Embryonic facial prominence (tissue), 1 donor: ENCODE results near the gene CSRNP2.
A peak's percentile ranks its signal among the peaks of the same experiment; 100 is the strongest.
"Not testable (repeated sequence)": the region's sequence is repeated elsewhere in the genome, so short reads cannot be mapped to it uniquely, and the experiment has no call there.

Experiments used
- DNase-seq: peaks from one replicate; pipeline ENCODE4 v3.0.0-alpha.2; 2016; ENCODE audit errors: extremely low spot score

The CSRNP2 gene

GRCh38 chr12:51027342-51027835 lies 56.0 kb downstream of the CSRNP2 start:
- DNase-seq, result no peak

GRCh38 chr12:51025836-51026638 lies 57.4 kb downstream of the CSRNP2 start, which contains the start of gene SLC11A2:
Gene SLC11A2 (minus strand): TSS chr12:51026384. CDS start chr12:51010728, 15,656 bp downstream.
- peak; percentile 79 for DNase-seq

DNA sequence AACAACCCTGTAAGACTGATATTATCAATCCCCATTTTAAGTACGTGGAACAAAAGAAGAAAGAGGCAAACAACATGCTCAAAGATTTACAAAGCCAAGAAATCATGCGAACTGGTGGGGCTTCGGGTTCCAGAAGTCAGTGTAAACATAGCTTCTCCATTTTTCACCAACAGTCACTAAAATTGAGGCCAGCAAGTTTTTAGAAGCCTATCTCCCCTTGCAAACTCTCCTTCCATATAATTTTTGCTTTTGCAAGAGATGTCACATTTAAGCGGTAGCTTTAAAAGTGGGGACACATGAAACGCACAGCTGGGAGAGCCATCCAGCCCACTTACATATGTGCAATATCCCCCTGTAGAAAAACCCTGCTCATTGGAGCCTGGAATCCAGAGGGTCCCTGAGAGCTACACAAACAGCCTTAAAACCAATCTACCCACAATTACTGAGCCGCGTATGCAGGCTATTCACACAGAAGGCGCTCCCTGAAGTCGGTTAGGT lies 58.0 kb downstream of the CSRNP2 start:
- no peak for DNase-seq

- DNase-seq, result no peak
Measured at GRCh38 chr12:51023625-51024382, 59.6 kb downstream of the CSRNP2 start.

DNA sequence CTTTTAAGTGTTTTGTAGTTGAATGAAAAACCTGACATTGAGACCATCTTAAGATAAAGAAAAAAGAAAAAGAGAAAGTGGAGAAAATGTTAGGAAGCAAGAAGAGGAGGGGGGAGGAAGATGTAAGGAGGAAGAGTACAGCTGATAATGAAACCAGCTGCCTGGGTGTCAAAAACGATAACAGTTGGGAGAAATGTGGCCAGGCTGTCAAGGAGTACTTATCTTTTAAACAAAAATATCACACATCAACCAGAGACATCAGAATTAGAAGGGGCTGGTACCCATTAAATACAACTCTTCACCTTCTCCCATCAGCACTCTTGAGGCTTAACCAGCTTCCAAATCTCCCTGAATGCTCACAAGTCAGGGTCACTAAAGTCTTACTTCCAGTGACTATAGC lies 61.7 kb downstream of the CSRNP2 start:
- no peak for DNase-seq

DNA sequence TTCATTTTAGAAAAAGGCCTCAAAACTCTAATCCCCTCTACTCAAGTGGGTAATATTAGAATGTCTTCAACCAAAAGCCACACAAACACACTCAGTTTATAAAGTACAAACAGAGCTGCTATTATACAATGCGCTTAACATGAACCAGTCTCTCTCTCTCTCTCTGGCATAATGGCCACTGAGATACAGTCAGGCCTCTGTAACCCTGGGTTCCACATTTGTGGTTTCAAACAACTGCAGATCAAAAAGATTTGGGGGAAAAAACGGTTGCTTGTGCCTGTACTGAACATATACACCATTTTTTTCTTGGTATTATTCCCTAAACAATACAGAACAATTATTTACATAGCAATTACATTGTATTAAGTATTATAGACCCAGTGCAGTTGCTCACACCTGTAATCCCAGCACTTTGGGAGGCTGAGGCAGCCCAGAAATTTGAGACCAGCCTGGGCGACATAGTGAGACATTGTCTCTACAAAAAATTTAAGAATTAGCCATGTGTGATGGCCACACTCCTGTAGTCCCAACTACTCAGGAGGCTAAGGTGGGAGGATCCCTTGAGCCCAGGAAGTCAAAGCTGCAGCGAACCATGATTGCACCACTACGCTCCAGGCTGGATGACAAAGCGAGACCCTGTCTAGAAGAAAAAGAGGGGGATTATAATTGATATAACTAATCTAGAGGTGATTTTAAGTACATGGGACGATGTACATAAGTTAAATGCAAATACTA lies 62.8 kb downstream of the CSRNP2 start:
- no peak for DNase-seq

GRCh38 chr12:51019927-51020326 lies 63.5 kb downstream of the CSRNP2 start:
- no peak for DNase-seq

GRCh38 chr12:51018956-51019355 lies 64.4 kb downstream of the CSRNP2 start:
- no peak for DNase-seq

GRCh38 chr12:51017452-51017851 lies 65.9 kb downstream of the CSRNP2 start:
- no peak for DNase-seq

DNA sequence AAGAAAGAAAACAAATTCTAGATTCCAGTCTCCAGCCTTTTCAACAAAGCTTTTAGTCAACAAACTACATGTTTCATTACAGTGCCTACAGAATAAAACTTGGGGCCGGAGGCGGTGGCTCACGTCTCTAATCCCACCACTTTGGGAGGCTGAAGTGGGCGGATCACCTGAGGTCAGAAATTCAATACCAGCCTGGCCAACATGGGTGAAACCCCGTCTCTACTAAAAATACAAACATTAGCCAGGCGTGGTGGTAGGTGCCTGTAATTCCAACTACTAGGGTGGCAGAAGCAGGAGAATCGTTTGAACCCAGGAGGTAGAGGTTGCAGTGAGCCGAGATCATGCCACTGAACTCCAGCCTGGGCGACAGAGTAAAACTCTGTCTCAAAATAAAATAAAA lies 68.9 kb downstream of the CSRNP2 start:
- DNase-seq, result not testable (repeated sequence)

DNA sequence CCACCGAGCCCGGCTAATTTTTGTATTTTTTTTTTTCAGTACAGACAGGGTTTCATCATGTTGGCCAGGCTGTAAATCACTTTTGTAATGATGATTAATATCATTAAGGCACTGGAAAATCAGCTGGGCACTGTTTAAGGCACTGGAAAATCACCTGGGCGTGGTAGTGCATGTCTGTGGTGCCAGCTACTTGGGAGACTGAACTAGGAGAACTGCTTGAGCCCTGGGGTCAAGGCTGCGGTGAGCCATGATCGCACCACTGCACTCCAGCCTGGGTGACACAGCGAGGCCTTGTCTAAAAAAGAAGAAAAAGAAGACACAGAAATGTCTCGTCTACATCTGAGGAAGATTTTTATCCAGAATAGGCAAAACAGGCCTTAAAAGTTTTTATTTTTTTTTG lies 70.0 kb downstream of the CSRNP2 start:
- DNase-seq, result no peak

- DNase-seq, result no peak
Measured at GRCh38 chr12:51012570-51013236, 70.7 kb downstream of the CSRNP2 start.

- DNase-seq, result no peak
Measured at GRCh38 chr12:51011955-51012354, 71.4 kb downstream of the CSRNP2 start.
